WTC11 (cell line): Measurements from ENCODE around the gene IKZF2. TPM values are rescaled to one million over a fixed set of nuclear protein-coding genes. Genes with fewer than 3 reads are reported as not detected.

Source experiments
- ATAC-seq: fragments of 200-7000 bp; cut with Tn5 transposase; 2 replicates; pipeline ENCODE4 v1.10.0; 2021; ENCODE audit warnings: mild to moderate bottlenecking, moderate library complexity
- CTCF ChIA-PET: fragments of 300-600 bp; sonication (Branson Sonifier 250); formaldehyde crosslinking; loops from one replicate; lab custom pipeline; 2021; ENCODE audit warnings: antibody characterized with exemption; lab: Charles Lee
- POLR2A ChIA-PET: fragments of 350-600 bp; sonication (Branson Sonifier 250); formaldehyde crosslinking; loops from one replicate; lab custom pipeline; 2021; ENCODE audit warnings: antibody characterized with exemption; lab: Charles Lee
- DNase-seq: peaks from one replicate; pipeline ENCODE4 v3.0.0; 2021; ENCODE audit warnings: low spot score
- H3K27ac Mint-ChIP-seq: 2 replicates; pipeline ENCODE4 v1.8.0; 2021; ENCODE audit warnings: mixed read lengths
- H3K27me3 Mint-ChIP-seq: 2 replicates; pipeline ENCODE4 v1.8.0; 2021; ENCODE audit warnings: low read depth, mild to moderate bottlenecking, moderate library complexity, mixed read lengths
- H3K36me3 Mint-ChIP-seq: 2 replicates; pipeline ENCODE4 v1.8.0; 2021; ENCODE audit warnings: mixed read lengths
- H3K4me1 Mint-ChIP-seq: 2 replicates; pipeline ENCODE4 v1.8.0; 2022; ENCODE audit warnings: mixed read lengths
- H3K4me3 Mint-ChIP-seq: 2 replicates; pipeline ENCODE4 v1.8.0; 2021; ENCODE audit warnings: mild to moderate bottlenecking, moderate library complexity, mixed read lengths
- H3K9me3 Mint-ChIP-seq: 2 replicates; pipeline ENCODE4 v1.8.0; 2021; ENCODE audit warnings: mixed read lengths
- ATF1 ChIP-seq: sonication (generic); formaldehyde crosslinking; IDR thresholded peaks from 2 replicates; pipeline ENCODE4 v1.8.1; 2023; ENCODE audit warnings: mild to moderate bottlenecking, moderate library complexity, missing genetic modification reagents
- JUN ChIP-seq: sonication (generic); formaldehyde crosslinking; IDR thresholded peaks from 2 replicates; pipeline ENCODE4 v1.8.0; 2023; ENCODE audit warnings: mild to moderate bottlenecking, missing genetic modification reagents
- KAT7 ChIP-seq: sonication (generic); formaldehyde crosslinking; IDR thresholded peaks from 2 replicates; pipeline ENCODE4 v1.8.1; 2023; ENCODE audit warnings: missing genetic modification reagents, mild to moderate bottlenecking, borderline replicate concordance
- RORB ChIP-seq: fragments of 250-450 bp; sonication (Bioruptor Pico); IDR thresholded peaks from 2 replicates; pipeline ENCODE4 v1.9.0; 2021; ENCODE audit warnings: mild to moderate bottlenecking
- SP1 ChIP-seq: sonication (generic); formaldehyde crosslinking; conservative IDR thresholded peaks from 2 replicates; pipeline ENCODE4 v1.8.1; 2022; ENCODE audit warnings: missing genetic modification reagents
- TEAD4 ChIP-seq: sonication (generic); formaldehyde crosslinking; IDR thresholded peaks from 2 replicates; pipeline ENCODE4 v1.8.0; 2022; ENCODE audit warnings: mild to moderate bottlenecking, missing genetic modification reagents
- TP53 ChIP-seq: sonication (generic); formaldehyde crosslinking; IDR thresholded peaks from 2 replicates; pipeline ENCODE4 v1.8.1; 2023; ENCODE audit warnings: mild to moderate bottlenecking, missing genetic modification reagents
- ZNF121 ChIP-seq: sonication (generic); formaldehyde crosslinking; IDR thresholded peaks from 2 replicates; pipeline ENCODE4 v1.8.0; 2023; ENCODE audit warnings: missing genetic modification reagents
- ZNF232 ChIP-seq: sonication (generic); formaldehyde crosslinking; IDR thresholded peaks from 2 replicates; pipeline ENCODE4 v1.8.0; 2022; ENCODE audit warnings: mild to moderate bottlenecking, missing genetic modification reagents
- ZNF317 ChIP-seq: sonication (generic); formaldehyde crosslinking; IDR thresholded peaks from 2 replicates; pipeline ENCODE4 v1.8.1; 2023; ENCODE audit warnings: low read depth, mild to moderate bottlenecking, moderate library complexity, missing genetic modification reagents, borderline replicate concordance
- ZNF423 ChIP-seq: fragments of 250-450 bp; sonication (Bioruptor Pico); IDR thresholded peaks from 2 replicates; pipeline ENCODE4 v2.1.2; 2022; ENCODE audit warnings: mild to moderate bottlenecking, moderate library complexity
- total RNA-seq: library from RNA; stranded (reverse); gene quantifications from 3 replicates; pipeline ENCODE4 v1.2.3, GENCODE V29; 2021
- TF ChIP-seq, protein P1 (sequence below): sonication (generic); formaldehyde crosslinking; conservative IDR thresholded peaks from 2 replicates; pipeline ENCODE4 v1.8.1; 2023; ENCODE audit warnings: mild to moderate bottlenecking, low read depth, missing genetic modification reagents, moderate library complexity
- TF ChIP-seq, protein P2 (sequence below): sonication (generic); formaldehyde crosslinking; conservative IDR thresholded peaks from 2 replicates; pipeline ENCODE4 v1.8.1; 2022; ENCODE audit warnings: mild to moderate bottlenecking, missing genetic modification reagents
- TF ChIP-seq, protein P3 (sequence below): sonication (generic); formaldehyde crosslinking; IDR thresholded peaks from 2 replicates; pipeline ENCODE4 v1.8.1; 2023; ENCODE audit warnings: mild to moderate bottlenecking, missing genetic modification reagents, moderate library complexity
- TF ChIP-seq, protein P4 (sequence below): sonication (generic); formaldehyde crosslinking; IDR thresholded peaks from 2 replicates; pipeline ENCODE4 v1.8.0; 2022; ENCODE audit warnings: mild to moderate bottlenecking, missing genetic modification reagents
- TF ChIP-seq, protein P5 (sequence below): sonication (generic); formaldehyde crosslinking; IDR thresholded peaks from 2 replicates; pipeline ENCODE4 v1.8.0; 2022; ENCODE audit warnings: mild to moderate bottlenecking, missing genetic modification reagents
- TF ChIP-seq, protein P6 (sequence below): sonication (generic); formaldehyde crosslinking; IDR thresholded peaks from 2 replicates; pipeline ENCODE4 v1.8.1; 2023; ENCODE audit warnings: mild to moderate bottlenecking, missing genetic modification reagents, moderate library complexity
- TF ChIP-seq, protein P7 (sequence below): sonication (generic); formaldehyde crosslinking; IDR thresholded peaks from 2 replicates; pipeline ENCODE4 v1.8.1; 2023; ENCODE audit warnings: mild to moderate bottlenecking, missing genetic modification reagents, borderline replicate concordance
- TF ChIP-seq, protein P8 (sequence below): sonication (generic); formaldehyde crosslinking; IDR thresholded peaks from 2 replicates; pipeline ENCODE4 v1.8.0; 2023; ENCODE audit warnings: mild to moderate bottlenecking, missing genetic modification reagents
- TF ChIP-seq, protein P9 (sequence below): sonication (generic); formaldehyde crosslinking; IDR thresholded peaks from 2 replicates; pipeline ENCODE4 v1.8.1; 2023; ENCODE audit warnings: mild to moderate bottlenecking, moderate library complexity, missing genetic modification reagents

The IKZF2 gene
- total RNA-seq, 1 experiment from 2014 or later: 4.2 TPM

DNA sequence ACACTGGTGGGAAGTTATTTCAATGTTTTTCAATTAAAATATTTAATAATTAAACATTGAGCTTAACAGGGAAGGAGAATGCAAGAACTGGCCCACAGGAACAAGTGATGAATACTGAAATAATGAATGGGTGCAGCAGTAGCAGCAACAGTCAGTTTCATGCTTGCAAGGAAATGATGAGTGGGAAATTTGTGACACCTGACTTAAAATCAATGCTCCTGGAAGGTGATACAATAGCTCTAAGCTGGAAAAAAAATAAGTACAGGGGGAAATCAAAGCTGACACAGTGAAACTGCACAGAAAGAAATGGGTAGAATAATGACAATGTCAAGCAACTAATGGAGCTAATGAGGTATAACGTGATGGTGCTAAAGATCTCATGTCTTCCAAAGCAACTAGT lies 184.5 kb downstream of the IKZF2 start (continued):
- TF ChIP-seq, protein P1, sequence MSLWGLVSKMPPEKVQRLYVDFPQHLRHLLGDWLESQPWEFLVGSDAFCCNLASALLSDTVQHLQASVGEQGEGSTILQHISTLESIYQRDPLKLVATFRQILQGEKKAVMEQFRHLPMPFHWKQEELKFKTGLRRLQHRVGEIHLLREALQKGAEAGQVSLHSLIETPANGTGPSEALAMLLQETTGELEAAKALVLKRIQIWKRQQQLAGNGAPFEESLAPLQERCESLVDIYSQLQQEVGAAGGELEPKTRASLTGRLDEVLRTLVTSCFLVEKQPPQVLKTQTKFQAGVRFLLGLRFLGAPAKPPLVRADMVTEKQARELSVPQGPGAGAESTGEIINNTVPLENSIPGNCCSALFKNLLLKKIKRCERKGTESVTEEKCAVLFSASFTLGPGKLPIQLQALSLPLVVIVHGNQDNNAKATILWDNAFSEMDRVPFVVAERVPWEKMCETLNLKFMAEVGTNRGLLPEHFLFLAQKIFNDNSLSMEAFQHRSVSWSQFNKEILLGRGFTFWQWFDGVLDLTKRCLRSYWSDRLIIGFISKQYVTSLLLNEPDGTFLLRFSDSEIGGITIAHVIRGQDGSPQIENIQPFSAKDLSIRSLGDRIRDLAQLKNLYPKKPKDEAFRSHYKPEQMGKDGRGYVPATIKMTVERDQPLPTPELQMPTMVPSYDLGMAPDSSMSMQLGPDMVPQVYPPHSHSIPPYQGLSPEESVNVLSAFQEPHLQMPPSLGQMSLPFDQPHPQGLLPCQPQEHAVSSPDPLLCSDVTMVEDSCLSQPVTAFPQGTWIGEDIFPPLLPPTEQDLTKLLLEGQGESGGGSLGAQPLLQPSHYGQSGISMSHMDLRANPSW (CRISPR knock-in tag): no peak
- TF ChIP-seq KAT7 (CRISPR knock-in tag): no peak
- TF ChIP-seq, protein P2, sequence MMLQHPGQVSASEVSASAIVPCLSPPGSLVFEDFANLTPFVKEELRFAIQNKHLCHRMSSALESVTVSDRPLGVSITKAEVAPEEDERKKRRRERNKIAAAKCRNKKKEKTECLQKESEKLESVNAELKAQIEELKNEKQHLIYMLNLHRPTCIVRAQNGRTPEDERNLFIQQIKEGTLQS: no peak
- no peak for TF ChIP-seq TP53 (CRISPR knock-in tag)
- no peak for TF ChIP-seq SP1 (CRISPR knock-in tag)
- no peak for TF ChIP-seq ATF1 (CRISPR knock-in tag)
- TF ChIP-seq, protein P3, sequence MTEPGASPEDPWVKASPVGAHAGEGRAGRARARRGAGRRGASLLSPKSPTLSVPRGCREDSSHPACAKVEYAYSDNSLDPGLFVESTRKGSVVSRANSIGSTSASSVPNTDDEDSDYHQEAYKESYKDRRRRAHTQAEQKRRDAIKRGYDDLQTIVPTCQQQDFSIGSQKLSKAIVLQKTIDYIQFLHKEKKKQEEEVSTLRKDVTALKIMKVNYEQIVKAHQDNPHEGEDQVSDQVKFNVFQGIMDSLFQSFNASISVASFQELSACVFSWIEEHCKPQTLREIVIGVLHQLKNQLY (CRISPR knock-in tag): no peak
- no peak for TF ChIP-seq JUN (CRISPR knock-in tag)

DNA sequence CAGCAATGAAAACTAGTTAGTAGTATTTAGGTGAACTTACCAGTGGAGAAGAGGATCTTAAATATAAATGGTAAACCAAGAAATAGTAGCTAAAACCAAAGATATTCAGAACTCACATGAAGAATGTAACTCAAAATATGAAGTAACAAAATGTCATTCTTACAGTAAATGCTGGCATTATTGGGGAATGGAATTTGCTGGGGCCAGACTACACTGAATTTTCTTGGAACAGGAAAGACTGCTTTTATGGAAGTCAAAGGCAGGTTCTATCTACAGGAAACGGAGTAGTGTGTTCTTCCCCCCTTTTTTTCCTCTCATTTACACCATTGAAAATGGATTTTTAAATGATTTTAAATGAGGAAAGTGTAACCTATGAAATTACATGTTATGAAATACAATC lies 188.7 kb downstream of the IKZF2 start:
- H3K27ac Mint-ChIP-seq: no peak overlapping the region
- POLR2A ChIA-PET: no interaction called here

More for the DNA sequence above, 188.7 kb downstream of the IKZF2 start:
- peaks cover 13% of the 10 kb centered on the region for H3K4me1 Mint-ChIP-seq
- ATAC-seq: no peak
- TF ChIP-seq, protein P4, sequence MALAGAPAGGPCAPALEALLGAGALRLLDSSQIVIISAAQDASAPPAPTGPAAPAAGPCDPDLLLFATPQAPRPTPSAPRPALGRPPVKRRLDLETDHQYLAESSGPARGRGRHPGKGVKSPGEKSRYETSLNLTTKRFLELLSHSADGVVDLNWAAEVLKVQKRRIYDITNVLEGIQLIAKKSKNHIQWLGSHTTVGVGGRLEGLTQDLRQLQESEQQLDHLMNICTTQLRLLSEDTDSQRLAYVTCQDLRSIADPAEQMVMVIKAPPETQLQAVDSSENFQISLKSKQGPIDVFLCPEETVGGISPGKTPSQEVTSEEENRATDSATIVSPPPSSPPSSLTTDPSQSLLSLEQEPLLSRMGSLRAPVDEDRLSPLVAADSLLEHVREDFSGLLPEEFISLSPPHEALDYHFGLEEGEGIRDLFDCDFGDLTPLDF: no peak
- TF ChIP-seq, protein P5, sequence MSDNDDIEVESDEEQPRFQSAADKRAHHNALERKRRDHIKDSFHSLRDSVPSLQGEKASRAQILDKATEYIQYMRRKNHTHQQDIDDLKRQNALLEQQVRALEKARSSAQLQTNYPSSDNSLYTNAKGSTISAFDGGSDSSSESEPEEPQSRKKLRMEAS (CRISPR knock-in tag): no peak
- TF ChIP-seq ZNF232 (no peak), ZNF423 (CRISPR knock-in tag) (no peak), RORB (CRISPR knock-in tag) (no peak), SP1 (CRISPR knock-in tag) (no peak), ZNF121 (CRISPR knock-in tag) (no peak), TEAD4 (CRISPR knock-in tag) (no peak), ZNF317 (CRISPR knock-in tag) (no peak)
- TF ChIP-seq, protein P6, sequence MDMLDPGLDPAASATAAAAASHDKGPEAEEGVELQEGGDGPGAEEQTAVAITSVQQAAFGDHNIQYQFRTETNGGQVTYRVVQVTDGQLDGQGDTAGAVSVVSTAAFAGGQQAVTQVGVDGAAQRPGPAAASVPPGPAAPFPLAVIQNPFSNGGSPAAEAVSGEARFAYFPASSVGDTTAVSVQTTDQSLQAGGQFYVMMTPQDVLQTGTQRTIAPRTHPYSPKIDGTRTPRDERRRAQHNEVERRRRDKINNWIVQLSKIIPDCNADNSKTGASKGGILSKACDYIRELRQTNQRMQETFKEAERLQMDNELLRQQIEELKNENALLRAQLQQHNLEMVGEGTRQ (CRISPR knock-in tag): no peak
- TF ChIP-seq, protein P7, sequence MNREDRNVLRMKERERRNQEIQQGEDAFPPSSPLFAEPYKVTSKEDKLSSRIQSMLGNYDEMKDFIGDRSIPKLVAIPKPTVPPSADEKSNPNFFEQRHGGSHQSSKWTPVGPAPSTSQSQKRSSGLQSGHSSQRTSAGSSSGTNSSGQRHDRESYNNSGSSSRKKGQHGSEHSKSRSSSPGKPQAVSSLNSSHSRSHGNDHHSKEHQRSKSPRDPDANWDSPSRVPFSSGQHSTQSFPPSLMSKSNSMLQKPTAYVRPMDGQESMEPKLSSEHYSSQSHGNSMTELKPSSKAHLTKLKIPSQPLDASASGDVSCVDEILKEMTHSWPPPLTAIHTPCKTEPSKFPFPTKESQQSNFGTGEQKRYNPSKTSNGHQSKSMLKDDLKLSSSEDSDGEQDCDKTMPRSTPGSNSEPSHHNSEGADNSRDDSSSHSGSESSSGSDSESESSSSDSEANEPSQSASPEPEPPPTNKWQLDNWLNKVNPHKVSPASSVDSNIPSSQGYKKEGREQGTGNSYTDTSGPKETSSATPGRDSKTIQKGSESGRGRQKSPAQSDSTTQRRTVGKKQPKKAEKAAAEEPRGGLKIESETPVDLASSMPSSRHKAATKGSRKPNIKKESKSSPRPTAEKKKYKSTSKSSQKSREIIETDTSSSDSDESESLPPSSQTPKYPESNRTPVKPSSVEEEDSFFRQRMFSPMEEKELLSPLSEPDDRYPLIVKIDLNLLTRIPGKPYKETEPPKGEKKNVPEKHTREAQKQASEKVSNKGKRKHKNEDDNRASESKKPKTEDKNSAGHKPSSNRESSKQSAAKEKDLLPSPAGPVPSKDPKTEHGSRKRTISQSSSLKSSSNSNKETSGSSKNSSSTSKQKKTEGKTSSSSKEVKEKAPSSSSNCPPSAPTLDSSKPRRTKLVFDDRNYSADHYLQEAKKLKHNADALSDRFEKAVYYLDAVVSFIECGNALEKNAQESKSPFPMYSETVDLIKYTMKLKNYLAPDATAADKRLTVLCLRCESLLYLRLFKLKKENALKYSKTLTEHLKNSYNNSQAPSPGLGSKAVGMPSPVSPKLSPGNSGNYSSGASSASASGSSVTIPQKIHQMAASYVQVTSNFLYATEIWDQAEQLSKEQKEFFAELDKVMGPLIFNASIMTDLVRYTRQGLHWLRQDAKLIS (CRISPR knock-in tag): no peak
- TF ChIP-seq, protein P8, sequence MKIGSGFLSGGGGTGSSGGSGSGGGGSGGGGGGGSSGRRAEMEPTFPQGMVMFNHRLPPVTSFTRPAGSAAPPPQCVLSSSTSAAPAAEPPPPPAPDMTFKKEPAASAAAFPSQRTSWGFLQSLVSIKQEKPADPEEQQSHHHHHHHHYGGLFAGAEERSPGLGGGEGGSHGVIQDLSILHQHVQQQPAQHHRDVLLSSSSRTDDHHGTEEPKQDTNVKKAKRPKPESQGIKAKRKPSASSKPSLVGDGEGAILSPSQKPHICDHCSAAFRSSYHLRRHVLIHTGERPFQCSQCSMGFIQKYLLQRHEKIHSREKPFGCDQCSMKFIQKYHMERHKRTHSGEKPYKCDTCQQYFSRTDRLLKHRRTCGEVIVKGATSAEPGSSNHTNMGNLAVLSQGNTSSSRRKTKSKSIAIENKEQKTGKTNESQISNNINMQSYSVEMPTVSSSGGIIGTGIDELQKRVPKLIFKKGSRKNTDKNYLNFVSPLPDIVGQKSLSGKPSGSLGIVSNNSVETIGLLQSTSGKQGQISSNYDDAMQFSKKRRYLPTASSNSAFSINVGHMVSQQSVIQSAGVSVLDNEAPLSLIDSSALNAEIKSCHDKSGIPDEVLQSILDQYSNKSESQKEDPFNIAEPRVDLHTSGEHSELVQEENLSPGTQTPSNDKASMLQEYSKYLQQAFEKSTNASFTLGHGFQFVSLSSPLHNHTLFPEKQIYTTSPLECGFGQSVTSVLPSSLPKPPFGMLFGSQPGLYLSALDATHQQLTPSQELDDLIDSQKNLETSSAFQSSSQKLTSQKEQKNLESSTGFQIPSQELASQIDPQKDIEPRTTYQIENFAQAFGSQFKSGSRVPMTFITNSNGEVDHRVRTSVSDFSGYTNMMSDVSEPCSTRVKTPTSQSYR: no peak
- TF ChIP-seq, protein P9, sequence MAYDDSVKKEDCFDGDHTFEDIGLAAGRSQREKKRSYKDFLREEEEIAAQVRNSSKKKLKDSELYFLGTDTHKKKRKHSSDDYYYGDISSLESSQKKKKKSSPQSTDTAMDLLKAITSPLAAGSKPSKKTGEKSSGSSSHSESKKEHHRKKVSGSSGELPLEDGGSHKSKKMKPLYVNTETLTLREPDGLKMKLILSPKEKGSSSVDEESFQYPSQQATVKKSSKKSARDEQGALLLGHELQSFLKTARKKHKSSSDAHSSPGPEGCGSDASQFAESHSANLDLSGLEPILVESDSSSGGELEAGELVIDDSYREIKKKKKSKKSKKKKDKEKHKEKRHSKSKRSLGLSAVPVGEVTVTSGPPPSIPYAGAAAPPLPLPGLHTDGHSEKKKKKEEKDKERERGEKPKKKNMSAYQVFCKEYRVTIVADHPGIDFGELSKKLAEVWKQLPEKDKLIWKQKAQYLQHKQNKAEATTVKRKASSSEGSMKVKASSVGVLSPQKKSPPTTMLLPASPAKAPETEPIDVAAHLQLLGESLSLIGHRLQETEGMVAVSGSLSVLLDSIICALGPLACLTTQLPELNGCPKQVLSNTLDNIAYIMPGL (CRISPR knock-in tag): no peak
- TF ChIP-seq, all 79 proteins: peak for 0
- Mint-ChIP-seq H3K27me3 (no peaks in the 10 kb centered on the region), H3K36me3 (no peaks in the 10 kb centered on the region), H3K9me3 (peaks cover 3% of the 10 kb centered on the region; the same call in 1 of the 2 replicates), H3K4me3 (no peak overlapping the region)
- DNase-seq: no peak
- CTCF ChIA-PET: no interaction called here
